ENCODE measurements around the gene NYAP2.

The NYAP2 gene

DNA sequence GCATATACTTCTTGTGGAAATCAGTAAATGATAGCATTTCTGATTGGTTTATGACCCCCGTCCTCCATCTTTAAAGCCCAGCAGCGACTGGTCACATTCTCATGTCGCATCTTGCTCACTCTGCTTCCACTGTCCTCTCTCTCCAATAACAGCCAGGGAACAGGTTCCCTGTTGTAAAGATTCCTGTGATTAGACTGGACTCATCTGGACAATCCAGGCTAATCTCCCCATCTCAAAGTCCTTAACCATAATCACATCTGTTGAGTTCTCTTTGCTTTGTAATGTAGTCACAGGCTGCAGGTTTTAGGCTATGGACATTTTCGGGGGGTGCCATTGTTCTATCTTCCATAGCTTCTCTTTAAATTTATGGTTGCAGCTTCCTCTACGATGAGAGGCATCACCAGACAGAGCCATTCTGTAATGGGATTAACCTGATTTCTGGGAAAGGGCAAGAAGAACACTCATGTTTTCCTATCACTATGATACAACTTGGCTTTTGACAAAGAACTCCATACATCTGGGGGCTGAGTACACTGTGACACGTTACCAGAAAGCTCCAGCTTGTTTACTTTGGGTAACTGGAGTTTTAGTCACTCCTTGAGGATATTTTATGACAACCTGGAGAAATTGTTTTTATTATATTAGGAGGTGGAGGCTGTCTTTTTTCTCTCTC, 159.0 kb downstream of the NYAP2 start:
- DNase-seq (ENCODE audit: low read depth), result no peak

GRCh38 chr2:225559072-225559415, 159.5 kb downstream of the NYAP2 start:
- DNase-seq (ENCODE audit: low read depth), result no peak

- DNase-seq (ENCODE audit: low read depth), result no peak
These were observed 167.3 kb downstream of the NYAP2 start for GRCh38 chr2:225566798-225567197.

- no peak for DNase-seq (ENCODE audit: low read depth)
These were observed 170.5 kb downstream of the NYAP2 start for GRCh38 chr2:225569995-225570394.

DNA sequence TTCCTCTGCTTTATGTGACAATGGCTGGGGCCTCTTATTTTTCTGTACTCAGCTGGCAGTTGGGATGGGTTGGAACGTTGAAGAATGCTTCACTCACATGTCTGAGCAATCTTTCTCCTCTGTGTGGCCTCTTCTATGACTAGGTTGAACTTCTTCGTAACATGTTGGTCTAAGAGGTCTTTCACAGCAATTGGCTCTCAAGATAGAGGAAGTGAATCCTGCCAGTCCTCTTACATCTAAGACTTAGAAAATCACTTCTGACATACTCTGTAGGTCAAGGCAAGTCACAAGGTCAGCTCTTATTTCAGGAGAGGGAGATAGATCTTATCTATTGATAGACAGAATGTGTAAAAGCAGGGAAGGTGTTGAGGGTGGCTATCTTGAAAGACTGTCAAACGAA, 174.1 kb downstream of the NYAP2 start:
- no peak for DNase-seq (ENCODE audit: low read depth)

DNA sequence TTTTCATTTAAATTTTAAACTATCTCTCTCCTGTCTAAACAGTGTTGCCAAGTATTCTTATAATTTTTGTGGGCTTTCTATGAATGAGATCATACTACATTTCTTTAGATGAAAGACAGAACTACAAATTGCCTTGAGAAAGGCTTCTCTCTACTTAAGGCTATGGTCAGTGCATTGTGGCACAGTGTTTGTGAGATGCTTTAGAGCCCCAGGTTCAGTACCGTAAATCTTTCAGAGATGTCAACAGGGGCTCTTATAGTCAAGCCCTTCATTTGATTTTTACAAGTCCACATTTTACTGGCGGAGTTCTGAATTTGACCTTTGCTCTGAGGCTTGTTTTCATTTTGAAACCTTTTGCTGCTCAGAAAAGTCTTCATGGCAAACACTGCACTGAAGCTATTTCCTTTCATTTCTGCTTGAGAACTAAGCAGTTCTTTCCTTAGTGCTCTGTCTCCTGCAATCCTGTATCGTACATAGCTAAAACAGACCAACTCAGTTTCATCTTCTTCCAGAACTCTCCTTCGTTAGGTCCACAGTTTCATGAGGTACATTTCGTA, 175.2 kb downstream of the NYAP2 start:
- DNase-seq (ENCODE audit: low read depth), result no peak

DNA sequence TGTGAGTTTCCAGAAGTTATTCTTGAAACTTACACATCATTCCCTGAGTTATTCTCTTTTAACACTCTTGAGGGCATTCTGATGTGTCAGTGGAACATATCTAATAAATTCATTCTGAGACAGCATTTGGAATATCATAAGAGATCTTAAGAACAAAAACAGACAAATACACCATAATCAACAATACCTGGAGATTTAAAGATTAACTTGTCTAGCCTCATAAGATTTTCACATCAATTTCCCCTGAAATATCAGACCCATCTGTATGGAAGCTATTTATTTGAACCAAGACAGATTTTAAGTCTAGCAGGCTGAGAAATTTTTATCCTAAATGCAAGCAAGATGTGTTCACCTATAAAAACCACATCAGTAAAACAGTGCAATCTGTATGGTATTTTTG, 181.6 kb downstream of the NYAP2 start:
- DNase-seq (ENCODE audit: low read depth), result no peak

- DNase-seq (ENCODE audit: low read depth), result no peak
These were observed 182.4 kb downstream of the NYAP2 start for GRCh38 chr2:225581906-225582305.

- DNase-seq (ENCODE audit: low read depth), result no peak
These were observed 183.0 kb downstream of the NYAP2 start for GRCh38 chr2:225582355-225583116.

DNA sequence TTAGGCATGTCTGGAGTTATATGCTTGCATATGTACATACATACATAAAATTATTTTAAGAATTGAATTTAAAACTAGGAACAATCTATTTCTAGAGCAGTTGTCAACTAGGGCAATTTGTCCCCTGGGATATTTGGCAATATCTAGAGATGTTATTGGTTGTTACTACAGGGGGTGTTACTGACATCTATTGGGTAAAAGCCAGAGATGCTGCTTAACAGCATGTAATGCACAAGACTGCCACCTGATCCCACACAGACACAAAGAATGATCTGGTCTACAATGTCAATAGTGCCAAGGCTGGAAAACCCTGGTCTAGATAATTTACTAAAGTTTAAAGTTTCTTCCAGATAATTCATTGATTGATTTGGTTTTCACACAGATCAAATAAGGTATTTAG, 185.3 kb downstream of the NYAP2 start:
- no peak for DNase-seq (ENCODE audit: low read depth)

GRCh38 chr2:225590932-225591331, 191.4 kb downstream of the NYAP2 start:
- no peak for DNase-seq (ENCODE audit: low read depth)

GRCh38 chr2:225597911-225598310, 198.4 kb downstream of the NYAP2 start:
- no peak for DNase-seq (ENCODE audit: low read depth)

- no peak for DNase-seq (ENCODE audit: low read depth)
These were observed 198.9 kb downstream of the NYAP2 start for GRCh38 chr2:225598426-225598825.

- no peak for DNase-seq (ENCODE audit: low read depth)
These were observed 199.4 kb downstream of the NYAP2 start for GRCh38 chr2:225598897-225599296.

- no peak for DNase-seq (ENCODE audit: low read depth)
These were observed 200.3 kb downstream of the NYAP2 start for GRCh38 chr2:225599856-225600255.

GRCh38 chr2:225600444-225600843, 200.9 kb downstream of the NYAP2 start:
- DNase-seq (ENCODE audit: low read depth), result no peak

DNA sequence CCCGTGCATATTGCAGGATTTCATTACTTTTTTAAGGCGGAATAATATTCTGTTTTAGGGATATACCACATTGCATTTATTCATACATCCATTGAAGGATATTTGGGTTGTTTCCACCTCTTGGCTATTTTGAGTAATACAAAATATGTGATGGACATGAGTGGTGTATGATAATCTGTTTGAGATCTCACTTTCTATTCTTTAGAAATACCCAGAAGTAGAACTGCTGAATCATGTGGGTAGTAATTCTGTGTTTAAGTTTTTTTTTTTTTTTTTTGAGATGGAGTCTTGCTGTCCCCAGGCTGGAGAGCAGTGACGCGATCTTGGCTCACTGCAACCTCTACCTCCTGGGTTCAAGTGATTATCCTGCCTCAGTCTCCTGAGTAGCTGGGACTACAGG, 201.4 kb downstream of the NYAP2 start:
- DNase-seq (ENCODE audit: low read depth), result no peak

DNA sequence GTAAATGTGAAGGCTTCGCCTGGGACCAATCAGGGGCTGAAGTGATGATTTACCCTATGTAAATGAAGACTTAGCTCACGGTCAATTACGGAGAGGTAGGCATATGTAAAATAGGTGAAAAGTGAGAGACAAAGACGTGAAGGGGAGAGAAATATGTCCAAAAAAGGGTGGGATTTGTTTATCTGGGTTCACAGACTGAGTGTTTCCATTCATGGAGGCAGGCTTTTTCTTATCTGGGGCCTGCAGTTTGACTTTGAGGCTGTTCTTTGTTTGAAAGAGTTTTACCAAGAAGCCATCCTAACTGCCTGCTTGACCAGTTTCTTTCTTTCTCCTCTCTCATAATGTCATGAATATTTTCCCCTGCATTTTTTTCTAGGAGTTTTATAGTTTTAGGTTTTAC, 202.7 kb downstream of the NYAP2 start:
- DNase-seq (ENCODE audit: low read depth), result no peak

GRCh38 chr2:225608136-225608535, 208.6 kb downstream of the NYAP2 start:
- DNase-seq (ENCODE audit: low read depth), result no peak

- DNase-seq (ENCODE audit: low read depth), result no peak
These were observed 213.1 kb downstream of the NYAP2 start for GRCh38 chr2:225612636-225613035.

DNA sequence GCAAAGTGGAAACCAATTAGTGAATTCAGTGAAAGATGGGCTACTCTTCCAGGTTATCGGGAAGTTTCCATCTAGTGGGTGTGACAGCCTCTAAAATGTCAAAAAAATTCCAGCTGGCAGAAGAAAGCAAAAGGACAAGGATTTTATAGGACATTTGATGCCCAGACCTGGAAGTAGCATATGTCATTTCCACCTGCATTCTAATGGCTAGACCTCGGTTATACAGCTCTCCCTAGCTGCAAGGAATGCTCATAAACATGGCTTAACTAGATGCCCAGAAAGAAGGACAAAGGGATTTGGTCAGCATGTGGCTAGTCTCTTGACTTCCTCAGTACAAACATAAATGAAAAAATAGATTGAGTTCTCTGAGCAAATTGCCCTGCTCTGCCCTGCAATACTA, 215.4 kb downstream of the NYAP2 start:
- no peak for DNase-seq (ENCODE audit: low read depth)

- DNase-seq (ENCODE audit: low read depth), result no peak
These were observed 216.0 kb downstream of the NYAP2 start for GRCh38 chr2:225615514-225615913.

- DNase-seq (ENCODE audit: low read depth), result no peak
These were observed 216.9 kb downstream of the NYAP2 start for GRCh38 chr2:225616372-225616771.

- DNase-seq (ENCODE audit: low read depth), result no peak
These were observed 217.3 kb downstream of the NYAP2 start for GRCh38 chr2:225616848-225617247.
